GM21381 (cell line): Measurements from ENCODE around the gene UST.
A peak's percentile ranks its signal among the peaks of the same experiment; 100 is the strongest.

Experiments
- ATAC-seq: cut with Tn5 transposase; IDR thresholded peaks from one replicate; pipeline ENCODE4 v1.9.1; 2021; ENCODE audit warnings: mild to moderate bottlenecking, moderate library complexity; ENCODE audit not compliant: unreplicated experiment

UST gene

GRCh38 chr6:149052350-149053106, 305.7 kb downstream of the UST start:
- peak; percentile 38 for ATAC-seq

DNA sequence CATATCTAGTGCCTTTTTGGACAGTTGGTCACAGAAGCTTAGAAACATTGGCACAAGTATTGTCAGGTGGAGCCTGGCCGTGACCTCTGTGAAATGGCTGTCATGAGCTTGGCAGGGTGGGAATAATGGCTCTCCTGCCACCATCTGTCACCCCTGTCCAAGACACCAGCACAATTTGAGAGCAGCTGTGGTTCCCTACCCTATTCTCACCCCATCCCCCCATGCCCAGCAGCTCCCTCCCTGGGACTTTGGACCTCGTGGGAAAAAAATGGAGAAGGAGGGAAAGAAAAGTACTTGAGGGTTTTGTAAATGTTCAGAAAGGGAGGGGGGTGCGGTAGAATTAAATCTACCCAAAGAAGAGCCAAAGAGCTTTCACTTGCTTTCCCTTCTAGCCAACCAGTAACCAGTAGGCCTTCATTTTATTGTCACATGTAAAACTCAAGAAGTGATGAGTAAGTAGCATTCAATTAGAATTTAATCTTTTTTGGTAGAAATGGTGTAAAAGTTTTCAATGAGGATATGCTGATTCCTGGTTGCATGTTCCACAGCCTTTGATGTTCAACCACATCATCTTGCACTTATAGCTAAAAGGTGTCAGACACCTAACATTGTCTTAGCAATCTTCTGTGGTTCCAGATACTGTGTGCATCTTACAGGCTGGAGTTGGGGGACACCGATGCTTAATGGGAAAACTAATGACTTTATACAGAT, 307.2 kb downstream of the UST start:
- ATAC-seq: no peak

DNA sequence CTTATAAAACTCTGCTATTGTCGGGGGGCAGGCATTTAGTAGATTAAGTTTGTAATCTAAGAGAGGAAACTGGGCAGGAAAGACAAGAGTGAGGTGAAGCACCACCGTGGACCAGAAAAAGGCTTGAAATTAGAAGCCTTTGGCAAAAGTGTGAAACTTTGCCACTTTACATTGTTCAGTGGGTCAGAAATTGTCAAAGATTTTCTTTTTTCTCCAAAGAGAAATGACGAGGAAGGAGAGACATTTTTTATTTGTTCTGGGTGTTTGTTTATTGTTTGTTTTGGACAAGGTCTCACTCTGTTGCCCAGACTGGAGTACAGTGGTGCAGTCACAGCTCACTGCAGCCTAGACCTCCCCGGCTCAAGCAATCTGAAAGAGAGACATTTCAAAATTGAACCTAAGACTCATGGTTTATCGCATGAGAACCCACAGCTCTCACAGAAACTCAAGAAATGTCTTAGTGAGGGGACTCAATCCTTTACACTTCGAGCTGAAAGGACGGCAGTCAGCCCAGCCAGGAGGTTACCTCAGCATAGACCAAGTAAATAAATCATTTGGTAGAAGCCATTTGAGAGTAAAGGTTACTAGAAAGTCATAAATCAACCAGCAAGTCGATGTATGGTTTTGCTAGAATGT, 307.8 kb downstream of the UST start:
- ATAC-seq: peak; percentile 85

GRCh38 chr6:149055195-149055899, 308.5 kb downstream of the UST start:
- peak; percentile 37 for ATAC-seq

DNA sequence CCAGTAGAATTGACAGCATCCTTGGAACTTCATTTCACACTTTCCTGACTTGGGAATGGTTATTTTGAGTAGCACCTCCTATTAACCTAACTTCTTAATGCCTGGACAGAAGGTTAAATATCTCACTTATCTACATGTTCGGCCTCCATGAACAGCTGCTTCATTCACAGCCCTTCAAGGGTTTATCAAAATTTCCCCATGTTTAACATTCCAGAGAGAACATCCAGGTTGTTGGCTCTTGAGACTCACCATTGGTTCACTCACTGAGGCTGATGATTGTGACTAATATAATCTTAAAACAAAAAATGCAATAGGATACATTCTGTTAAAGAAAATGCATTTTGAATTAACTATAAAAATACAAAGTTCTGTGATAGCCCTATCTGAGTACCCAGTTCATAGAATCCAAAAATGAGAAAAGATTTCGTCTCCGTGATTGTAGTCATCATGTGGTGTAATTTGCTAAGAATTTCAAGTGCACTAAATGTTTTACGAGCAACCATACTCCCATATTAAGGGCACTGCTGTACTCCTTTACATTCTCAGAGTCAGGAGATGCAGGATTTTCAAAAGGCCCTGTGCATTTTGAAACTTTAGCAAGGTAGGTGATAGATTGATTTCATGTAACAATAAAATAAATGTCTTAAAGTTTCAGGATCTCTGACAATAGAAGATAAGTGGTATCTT, 310.1 kb downstream of the UST start:
- ATAC-seq: no peak

DNA sequence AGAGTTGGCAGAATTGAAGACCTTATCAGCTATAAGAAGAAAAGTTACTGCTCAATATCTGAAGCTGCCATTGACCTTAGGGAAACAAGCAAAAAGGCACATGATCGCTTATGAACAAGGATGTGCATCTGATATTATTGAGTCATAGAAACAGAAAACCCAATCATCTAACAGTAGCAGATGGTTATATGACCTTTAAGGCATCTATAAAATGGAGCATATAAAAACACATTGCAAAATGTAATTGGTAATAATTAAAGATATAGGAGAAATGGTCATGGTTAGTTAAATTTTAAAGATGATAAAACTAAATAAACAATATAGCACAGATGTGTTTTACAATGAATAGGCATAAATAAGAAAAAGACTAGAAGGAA, 310.6 kb downstream of the UST start:
- no peak for ATAC-seq

DNA sequence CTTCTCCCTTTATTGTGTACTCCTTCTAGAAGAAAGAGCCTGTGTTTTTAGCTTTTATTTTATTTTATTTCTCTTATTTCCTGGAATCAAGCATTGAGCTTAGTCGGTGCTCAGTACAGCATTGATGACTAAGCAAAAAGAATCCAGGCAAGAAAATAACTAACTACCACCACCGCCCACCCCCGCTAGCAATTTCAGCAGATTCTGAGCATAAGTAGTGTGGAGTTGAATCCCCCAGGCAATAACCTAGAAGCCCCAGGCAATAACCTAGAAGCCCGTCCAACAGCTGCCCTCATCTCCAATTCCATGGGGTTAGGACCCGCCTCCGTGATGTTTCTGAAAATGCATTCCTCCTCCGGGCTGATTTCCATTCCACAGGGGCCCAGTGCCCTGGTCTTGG, 312.7 kb downstream of the UST start:
- no peak for ATAC-seq

DNA sequence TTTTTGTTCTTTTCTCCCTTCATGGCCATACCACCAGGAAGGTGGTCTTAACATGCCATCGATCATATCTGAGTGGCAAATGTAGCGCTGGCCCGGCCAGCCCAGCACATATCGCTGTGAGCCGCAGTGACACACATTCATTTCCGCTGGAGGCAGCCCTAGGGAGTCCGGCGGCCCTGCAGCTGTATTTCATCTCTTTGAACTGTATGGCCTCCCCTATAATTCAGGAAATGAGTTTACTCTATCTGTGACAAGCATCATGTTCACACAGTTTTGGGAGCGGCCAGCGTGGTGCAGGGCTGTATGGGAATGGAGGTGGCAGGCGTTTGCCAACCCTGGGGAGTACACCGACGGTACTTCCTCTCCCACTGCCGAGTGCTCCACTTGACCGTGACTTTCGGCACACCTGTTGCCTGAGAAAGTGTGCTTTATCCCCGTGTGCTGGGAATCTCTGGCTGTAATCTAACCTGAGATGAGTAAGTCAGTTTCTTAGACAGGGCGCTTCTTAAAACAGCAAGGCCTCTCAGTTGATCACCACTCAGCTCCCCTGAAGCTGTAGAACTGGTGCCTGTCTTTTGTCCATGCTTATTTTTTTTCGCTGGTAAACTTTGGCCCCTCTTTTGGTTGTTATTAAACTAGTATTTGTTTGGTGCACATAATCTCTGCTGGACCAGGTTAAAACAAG, 313.6 kb downstream of the UST start:
- peak; percentile 75 for ATAC-seq

DNA sequence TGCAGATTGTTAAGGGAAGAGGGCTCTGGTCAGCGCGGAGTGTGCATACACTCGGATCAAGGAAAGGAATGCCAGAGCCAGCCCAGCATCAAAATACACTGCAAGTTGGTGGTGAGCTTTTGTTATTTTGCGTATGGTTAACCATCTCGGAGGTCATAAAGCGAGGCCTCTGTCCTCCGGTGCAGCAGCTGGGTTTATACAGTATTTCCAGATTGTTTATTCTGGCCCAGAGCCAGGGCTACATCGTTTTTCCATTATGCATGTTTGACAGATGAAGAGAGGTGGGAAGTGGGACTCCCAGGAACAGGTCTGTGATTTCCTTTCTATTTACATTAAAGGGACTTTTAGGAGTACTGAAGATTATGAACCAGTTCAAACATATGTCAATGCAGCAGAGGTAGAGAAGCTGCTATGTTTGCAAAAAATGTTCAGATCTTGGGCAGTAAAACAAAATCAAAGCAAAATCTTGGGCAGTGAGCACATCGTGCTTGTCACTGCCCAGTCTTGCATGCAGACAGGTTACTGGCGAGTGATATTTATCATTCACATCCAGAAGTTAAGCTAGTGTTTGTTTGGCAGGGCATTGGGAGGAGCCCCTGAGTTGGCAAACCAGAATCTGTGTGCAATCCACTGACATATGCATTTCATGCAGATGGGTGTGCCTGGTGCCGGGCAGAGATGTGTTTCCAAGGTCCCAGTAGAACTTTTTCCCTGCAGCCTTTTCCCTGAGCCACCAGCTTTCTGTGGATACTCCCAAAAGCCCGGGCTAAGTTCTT, 314.3 kb downstream of the UST start:
- no peak for ATAC-seq

DNA sequence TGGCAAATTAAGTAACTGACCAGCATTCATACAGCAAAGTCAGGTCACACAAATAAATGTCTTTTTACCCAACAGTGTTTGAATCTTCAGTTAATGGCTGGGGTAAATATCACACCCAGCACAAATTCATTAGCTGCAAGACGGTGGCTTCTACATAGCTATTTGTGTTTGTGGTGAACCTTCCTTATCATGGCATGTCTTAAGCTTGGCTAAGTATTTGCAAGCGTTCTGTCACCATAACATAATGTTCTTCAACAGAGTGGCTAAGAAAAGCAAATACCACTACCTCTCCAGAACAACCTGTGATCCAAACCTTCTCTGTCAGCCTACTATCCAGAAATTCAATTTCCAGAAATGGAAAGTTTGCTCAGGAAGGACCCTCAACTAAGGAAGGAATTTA, 315.1 kb downstream of the UST start:
- ATAC-seq: no peak

GRCh38 chr6:149062653-149063348, 316.0 kb downstream of the UST start:
- ATAC-seq: no peak

DNA sequence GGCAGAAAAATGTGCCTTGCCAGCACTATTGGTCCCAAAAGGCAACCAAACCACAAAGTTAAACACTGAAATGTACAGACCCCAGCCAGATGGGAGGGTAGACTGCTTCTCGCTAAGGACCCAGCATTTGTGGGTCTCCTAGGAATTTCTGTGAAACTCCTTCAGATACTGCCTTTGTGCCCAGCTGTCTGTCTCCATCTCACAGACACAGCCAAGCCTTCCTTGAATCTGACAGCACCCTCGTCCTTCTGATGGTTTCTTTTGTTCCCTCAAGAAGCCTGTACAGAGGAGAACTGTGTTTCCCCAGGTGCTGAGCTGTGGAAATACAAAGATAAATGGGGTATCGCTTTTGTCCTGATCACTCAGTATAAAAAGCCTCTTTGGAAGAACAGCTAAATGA, 316.6 kb downstream of the UST start:
- no peak for ATAC-seq

DNA sequence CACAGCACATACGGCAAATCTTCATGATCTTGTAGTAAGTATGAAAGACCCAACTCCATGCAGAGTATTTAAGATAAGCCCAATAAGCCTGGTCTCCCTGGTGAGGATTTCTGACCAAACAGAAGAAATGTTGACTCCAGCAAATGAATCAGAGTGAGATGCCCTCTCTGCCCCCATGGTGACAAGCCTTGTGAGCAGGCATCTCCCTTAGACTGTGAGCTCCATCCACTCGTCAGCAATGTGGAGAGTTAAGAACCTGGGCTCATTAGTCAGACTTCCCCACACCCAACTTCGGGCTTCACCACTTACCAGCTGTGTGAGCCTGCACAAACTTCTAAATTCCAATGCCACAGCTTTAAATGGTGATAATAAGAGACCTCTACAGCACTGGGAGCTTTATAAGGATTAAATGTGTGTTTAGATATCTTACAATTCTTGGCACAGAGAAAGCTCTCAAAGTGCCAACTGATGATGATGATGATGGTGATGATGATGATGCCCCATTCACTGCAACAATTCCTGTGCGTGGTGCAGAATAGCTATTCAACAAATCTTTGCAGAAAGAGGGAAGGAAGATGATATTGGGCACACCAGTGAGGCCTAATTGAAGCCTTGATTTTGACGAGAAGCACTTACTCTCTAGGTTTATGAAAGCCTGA, 317.3 kb downstream of the UST start:
- ATAC-seq: no peak

DNA sequence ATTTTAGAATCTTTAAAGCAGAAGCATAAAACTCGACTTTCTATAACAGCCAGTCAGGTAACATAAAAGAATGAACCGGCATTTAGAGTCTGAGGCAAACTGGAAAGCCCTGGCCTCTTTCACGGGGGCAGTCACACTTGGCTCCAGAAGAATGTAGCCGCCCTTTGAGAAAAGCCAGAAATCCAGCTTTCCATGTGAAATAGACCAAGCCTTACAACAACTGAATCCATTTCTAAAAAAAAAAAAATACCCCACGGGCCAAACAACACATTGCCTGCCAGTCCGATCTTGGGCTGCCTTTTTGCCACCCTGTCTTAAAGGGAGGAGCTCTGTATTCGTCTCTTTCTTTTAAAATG, 317.8 kb downstream of the UST start:
- no peak for ATAC-seq

GRCh38 chr6:149065121-149065520, 318.3 kb downstream of the UST start:
- ATAC-seq: no peak

GRCh38 chr6:149065658-149066556, 319.1 kb downstream of the UST start:
- peak; percentile 97 for ATAC-seq

DNA sequence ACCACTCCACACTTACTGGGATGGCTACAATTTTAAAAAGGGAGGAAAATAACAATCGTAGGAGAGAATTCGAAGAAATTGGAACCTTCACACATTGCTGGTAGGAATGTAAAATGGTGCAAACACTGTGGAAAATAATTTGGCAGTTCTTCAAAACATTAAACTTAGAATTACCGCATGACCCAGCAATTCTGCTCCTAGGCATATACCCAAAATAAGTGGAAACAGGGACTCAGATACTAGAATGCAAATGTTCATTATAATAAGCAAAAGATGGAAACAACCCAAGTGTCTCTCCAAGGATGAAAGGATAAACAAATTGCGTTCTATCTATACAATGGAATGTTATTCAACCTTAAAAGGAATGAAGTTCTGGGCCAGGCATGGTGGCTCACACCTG, 325.2 kb downstream of the UST start:
- no peak for ATAC-seq
